HG03342 (cell line): ENCODE data around the gene ATP6V0D1.

Experiments used
- ATAC-seq: cut with Tn5 transposase; IDR thresholded peaks from one replicate; pipeline ENCODE4 v1.9.1; 2021; ENCODE audit warnings: mild to moderate bottlenecking, moderate library complexity; ENCODE audit not compliant: unreplicated experiment

The ATP6V0D1 gene

GRCh38 chr16:67445913-67446907, 34.7 kb downstream of the ATP6V0D1 start:
- ATAC-seq = no peak

DNA sequence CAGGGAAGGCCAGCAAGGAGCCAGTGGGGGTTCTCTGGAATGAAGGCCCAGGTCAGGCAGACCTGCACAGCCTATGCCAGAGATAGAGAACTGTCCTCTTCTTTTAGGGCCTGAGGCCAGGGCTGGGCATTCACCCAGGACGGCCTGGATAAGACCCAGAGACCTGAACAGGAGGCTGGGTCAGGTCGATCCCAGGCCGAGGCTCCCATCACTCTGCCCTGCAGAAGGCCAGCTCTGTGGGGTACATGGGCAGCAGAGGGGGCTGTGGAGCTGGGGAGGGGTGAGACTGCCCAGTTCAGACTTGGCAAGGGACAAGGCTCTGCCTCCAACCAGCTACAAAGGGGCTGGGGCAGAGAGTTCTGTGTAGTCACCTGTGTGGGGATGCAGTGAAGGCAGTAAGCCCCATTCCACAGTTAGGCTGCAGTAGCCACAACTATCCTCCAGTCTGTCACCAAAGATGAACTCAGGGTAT, 35.5 kb downstream of the ATP6V0D1 start:
- no peak for ATAC-seq

- no peak for ATAC-seq
These were observed 35.9 kb downstream of the ATP6V0D1 start for GRCh38 chr16:67445126-67445426.

DNA sequence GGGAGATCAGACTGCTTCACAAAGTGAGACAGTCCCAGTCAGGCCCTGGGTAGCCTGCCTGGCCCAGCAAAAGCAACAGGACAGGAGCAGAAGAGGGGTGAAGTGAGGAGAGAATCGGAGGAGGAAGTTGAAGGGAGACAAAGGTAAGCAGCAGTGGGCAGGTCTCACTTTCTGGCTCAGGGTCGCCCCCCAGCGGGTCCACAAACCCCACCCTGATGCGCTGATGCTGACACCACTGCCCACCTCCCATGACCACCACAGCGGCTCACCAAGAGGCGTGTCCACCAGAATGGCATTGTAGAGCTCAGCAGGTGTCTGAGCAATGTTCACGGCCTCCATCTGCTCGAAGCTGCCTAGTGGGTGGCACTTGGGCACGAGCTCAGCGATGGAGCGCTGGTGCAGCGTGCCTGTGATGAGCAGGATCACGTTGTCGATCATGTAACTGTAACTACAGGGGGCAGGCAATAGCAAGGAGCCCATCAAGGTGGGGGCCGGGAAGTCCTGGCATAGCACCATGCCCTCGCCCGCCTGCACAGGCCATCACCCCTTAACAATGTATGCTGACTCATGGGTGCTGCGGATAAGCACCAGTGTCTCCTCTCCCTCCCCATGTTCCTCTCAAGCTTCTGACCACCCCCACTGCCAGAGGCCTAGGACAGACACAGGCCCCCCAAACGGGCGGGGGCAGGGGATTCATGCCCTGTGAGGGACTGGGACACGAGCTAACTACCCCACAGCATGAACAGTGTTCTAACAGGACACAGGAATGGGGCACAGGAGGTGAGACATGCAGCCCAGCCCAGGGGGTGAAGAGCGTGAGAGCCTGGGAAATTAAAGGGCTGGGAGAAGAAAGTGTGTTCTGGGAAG, 36.5 kb downstream of the ATP6V0D1 start:
- ATAC-seq = no peak

DNA sequence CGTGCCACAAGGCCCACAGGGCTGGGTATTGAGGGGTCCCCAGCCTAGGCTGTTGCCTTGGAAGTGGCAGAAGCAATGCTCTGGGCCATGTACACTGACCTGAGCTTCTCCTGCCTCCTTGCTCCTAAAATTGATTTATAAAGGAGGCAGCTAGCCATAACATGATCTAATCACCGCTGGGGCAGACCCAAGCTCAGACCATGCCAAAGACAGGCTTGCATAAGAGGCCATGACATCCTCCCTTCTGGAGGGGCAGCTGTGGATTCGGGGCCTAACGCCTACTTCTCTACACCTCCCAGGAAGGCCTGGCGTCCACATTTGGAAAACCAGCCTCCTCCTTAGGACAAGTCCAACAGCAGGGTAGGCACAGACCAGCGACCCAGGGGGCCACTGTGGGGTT, 37.7 kb downstream of the ATP6V0D1 start:
- ATAC-seq = no peak

- no peak for ATAC-seq
These were observed 38.2 kb downstream of the ATP6V0D1 start for GRCh38 chr16:67442581-67443255.

DNA sequence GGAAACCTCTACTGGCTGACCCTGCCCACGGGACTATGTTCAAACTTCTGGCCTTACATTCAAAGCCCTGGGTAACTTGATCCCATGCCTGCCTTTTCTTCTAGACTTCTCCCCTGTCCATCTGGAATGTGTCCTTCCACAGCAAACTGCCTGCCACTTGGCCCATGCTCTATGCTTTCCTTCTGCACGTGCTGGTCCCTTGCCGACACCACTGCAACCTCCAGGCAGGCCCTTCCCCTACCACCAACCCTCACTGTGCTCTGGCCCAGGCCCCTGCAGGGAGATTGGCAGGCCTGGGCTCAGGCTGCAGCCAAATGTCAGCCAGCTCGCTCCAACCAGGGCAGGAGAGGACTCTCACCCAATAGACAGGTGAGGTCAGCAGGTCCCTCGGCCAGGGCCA, 39.0 kb downstream of the ATP6V0D1 start:
- ATAC-seq = no peak

GRCh38 chr16:67441271-67441753, 39.6 kb downstream of the ATP6V0D1 start:
- ATAC-seq = no peak

- no peak for ATAC-seq
These were observed 42.0 kb downstream of the ATP6V0D1 start for GRCh38 chr16:67438824-67439393.

DNA sequence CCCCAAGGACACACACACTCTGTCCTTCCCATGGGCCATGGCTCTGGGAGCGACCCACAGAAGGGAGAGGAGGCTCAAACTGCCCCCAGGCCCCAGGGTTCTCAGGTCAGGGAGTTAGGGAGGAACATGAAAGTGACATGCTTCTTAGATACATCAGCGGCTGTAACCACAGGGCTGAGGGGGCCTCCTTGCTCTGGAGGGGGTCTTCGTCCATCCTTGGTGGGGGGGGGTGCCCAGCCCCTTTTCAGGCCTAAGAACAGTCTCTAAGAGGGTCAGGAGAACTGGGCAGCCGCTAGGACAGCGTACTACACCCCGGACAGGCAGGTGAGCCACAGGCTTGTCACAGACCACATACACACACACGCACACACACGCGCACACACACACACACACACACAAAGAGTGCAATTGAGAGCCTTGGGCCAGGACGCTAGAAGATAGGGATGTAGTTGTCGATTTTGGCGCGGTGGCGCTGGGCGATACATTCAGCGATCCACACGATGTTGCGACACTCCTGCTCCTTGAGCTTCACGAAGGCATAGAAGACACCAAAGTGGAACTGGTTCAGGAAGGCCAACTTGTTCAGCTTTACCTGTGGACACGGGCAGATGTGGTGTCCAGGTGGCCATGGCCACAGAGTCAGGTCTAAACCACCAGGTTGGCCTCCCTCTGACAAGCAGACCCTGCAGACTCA, 42.7 kb downstream of the ATP6V0D1 start:
- ATAC-seq = no peak

DNA sequence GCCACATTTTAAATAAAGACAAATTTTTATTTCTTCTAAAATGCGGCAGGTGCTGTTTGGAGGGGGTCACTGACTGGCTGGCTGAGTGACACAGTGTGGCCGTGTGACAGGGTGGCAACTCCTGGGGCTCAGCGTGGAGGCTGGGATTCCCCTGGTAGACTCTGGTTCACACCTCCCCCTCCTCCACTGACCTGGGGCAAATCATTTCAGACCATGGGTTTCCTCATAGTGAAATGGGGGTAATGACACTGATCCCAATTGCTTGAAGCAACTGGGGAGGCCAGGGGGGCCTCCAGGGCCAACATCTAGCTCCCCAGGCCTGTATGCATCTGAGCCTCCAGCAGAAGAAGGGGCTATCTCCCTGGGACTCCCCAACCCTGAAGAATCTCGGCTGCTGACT, 43.4 kb downstream of the ATP6V0D1 start:
- ATAC-seq = no peak

DNA sequence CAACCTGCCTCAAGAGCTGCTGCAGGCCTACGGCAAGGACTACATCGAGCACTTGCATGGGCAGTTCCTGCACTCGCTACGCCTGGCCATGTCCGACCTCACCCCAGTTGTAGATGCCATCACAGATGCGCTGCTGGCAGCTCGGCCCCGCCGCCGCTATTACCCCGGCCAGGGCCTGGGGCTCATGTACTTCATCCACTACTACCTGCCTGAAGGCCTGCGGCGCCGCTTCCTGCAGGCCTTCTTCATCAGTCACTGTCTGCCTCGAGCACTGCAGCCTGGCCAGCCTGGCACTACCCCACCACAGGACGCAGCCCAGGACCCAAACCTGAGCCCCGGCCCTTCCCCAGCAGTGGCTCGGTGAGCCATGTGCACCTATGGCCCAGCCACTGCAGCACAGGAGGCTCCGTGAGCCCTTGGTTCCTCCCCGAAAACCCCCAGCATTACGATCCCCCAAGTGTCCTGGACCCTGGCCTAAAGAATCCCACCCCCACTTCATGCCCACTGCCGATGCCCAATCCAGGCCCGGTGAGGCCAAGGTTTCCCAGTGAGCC, 44.2 kb downstream of the ATP6V0D1 start:
- no peak for ATAC-seq

GRCh38 chr16:67435758-67436164, 45.2 kb downstream of the ATP6V0D1 start:
- ATAC-seq = no peak

GRCh38 chr16:67433131-67433719, 47.7 kb downstream of the ATP6V0D1 start:
- no peak for ATAC-seq

GRCh38 chr16:67432506-67432890, 48.5 kb downstream of the ATP6V0D1 start:
- no peak for ATAC-seq

DNA sequence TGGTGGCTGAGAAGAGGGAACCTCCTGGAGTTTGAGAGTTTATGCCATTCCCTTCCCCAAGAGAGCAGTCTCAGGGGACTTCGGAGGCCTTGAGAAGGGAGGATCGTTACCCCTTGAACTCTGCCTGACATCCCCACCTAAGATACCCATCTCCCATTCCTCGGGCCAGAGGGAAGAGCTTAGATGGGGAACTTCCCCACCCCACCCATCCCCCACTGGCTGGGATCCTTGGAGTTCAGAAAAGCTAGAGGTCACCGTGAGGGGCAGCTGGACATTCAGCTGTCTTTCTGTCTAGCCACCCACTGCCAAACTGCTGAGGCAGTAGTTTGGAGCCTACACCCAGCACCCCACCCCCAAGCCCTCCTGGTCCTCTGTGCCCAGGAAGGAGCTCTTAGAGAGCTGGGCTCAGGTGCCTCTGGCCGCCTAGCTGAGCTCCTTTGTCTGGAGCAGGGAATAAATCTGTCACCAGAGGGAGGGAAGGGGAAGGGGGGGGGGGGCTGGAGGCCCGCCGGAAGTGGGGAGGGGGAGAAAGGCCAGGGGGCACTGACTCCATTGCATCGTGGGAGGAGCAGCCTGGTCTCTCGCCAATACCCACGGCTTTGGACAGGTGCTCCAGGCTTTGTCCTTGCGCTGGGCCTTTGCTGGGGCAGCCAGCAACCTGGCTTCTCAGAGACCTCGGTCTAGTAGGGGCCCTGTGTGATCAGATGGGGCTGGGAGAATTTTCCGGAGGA, 49.0 kb downstream of the ATP6V0D1 start:
- ATAC-seq = no peak

DNA sequence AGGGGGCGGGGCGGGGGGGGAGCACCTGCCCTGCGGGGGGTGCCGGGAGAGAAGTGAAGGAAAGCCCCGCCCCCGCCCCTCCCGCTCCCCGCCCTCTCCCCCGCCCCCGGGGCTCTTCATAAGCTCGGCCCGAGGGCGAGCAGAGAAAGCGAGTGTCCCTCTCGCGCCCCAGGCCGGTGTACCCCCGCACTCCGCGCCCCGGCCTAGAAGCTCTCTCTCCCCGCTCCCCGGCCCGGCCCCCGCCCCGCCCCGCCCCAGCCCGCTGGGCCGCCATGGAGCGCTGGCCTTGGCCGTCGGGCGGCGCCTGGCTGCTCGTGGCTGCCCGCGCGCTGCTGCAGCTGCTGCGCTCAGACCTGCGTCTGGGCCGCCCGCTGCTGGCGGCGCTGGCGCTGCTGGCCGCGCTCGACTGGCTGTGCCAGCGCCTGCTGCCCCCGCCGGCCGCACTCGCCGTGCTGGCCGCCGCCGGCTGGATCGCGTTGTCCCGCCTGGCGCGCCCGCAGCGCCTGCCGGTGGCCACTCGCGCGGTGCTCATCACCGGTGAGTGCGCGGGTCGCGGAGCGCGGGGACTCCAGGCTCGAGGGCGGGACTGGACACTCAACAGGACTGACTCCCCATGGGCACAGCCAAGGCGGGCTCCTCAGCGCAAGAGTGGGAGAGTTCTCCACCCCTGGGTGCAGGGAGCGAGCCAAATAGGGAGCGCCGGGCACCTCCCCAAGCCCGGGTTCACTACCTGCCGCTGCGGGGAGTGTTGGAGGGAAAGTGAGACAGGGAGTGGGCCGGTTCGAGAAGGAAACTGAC, 49.8 kb downstream of the ATP6V0D1 start, which contains the start of gene HSD11B2:
TSS of gene HSD11B2 (plus strand) at position 145 of the 798 bp plus-strand sequence. CDS start at position 273, 128 bp downstream.
- no peak for ATAC-seq

- ATAC-seq = no peak
These were observed 50.4 kb downstream of the ATP6V0D1 start for GRCh38 chr16:67430504-67430976.
